Thoracic aorta (tissue), 2 donors: Measurements from ENCODE around the gene TMEM212. TPM values are rescaled to one million over a fixed set of nuclear protein-coding genes. Genes with fewer than 3 reads are reported as not detected.
"Not testable (repeated sequence)": the region's sequence is repeated elsewhere in the genome, so short reads cannot be mapped to it uniquely, and the experiment has no call there.

Experiments
- ATAC-seq: fragments of 150-250 bp; one replicate; pipeline ENCODE4 v1.8.0; 2017; ENCODE audit warnings: low read depth; ENCODE audit not compliant: insufficient number of reproducible peaks, low FRiP score
- DNase-seq: peaks from one replicate; pipeline ENCODE4 v3.0.0-alpha.2; 2020; ENCODE audit warnings: low spot score
- H3K27ac ChIP-seq, 2 donors: fragments of 200-600 bp; sonication (generic); 1 replicate in 1 of 2; 2 replicates in 1 of 2; pipeline ENCODE4 v1.5.1; 2016; ENCODE audit warnings: mild to moderate bottlenecking in 2 of 2, moderate library complexity in 2 of 2
- H3K27me3 ChIP-seq: fragments of 200-600 bp; sonication (generic); replicated peaks from 2 replicates; pipeline ENCODE4 v1.6.0; 2016; ENCODE audit warnings: mild to moderate bottlenecking; ENCODE audit not compliant: insufficient read depth
- H3K36me3 ChIP-seq: fragments of 200-600 bp; sonication (generic); one replicate; pipeline ENCODE4 v1.5.1; 2016
- H3K4me1 ChIP-seq, 2 donors: fragments of 200-600 bp; sonication (generic); 1 replicate in 1 of 2; 2 replicates in 1 of 2; pipeline versions ENCODE4 v1.5.1 to v1.6.0; 2016; ENCODE audit warnings: low read depth in 2 of 2, mild to moderate bottlenecking in 1 of 2; ENCODE audit not compliant: control insufficient read depth in 1 of 2
- H3K4me3 ChIP-seq: fragments of 200-600 bp; sonication (generic); 2 replicates; pipeline ENCODE4 v1.5.1; 2016; ENCODE audit warnings: mild to moderate bottlenecking
- H3K9me3 ChIP-seq: fragments of 200-600 bp; sonication (generic); 2 replicates; pipeline ENCODE4 v1.5.1; 2016
- CTCF ChIP-seq: fragments of 200-600 bp; sonication (generic); IDR thresholded peaks from one replicate; pipeline ENCODE4 v1.5.1; 2019; ENCODE audit warnings: antibody characterized with exemption
- total RNA-seq, 2 donors: library from RNA; depleted of rRNA; stranded (reverse); fragments of >200 nt; gene quantifications; one replicate each; pipeline versions ENCODE4 v1.1.0 to v1.2.3, GENCODE V29; 2016

TMEM212 gene
- total RNA-seq, 2 donors from 2014 or later: not detected

DNA sequence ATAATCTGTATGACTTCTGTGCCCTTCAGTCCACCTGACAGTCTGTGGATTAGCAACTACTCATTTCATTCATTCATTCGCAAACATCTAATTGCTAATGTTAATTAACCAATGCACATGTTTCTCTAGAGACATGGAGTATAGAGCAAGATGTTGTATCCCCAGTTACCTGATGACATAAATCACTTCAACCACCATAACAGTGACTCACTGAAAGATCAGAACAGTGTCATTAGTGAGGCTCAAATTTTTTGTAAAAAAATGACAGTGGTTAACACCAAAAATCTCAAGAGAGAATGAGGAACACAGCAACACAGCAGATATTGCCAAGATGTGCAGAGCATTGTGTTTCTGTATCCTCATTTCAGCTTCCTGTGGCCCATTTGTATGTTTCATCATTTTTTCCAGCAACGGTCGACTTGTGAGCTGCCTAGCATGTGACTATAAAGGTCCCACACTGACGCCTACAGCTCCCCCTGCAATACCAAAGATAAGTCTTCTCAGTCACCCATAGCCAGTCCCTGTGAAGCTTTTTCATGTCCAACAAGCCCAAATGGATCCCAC lies 29.2 kb upstream of the TMEM212 start:
- Histone ChIP-seq H3K27me3 (no peaks in the 10 kb centered on the region), H3K9me3 (no peaks in the 10 kb centered on the region), H3K4me3 (no peak overlapping the region), H3K27ac (no peak overlapping the region), H3K36me3 (no peaks in the 10 kb centered on the region), H3K4me1 (peaks cover 7 to 18% of the 10 kb centered on the region in 2 donors)
- ATAC-seq: no peak
- no peak for TF ChIP-seq CTCF
- DNase-seq: no peak

DNA sequence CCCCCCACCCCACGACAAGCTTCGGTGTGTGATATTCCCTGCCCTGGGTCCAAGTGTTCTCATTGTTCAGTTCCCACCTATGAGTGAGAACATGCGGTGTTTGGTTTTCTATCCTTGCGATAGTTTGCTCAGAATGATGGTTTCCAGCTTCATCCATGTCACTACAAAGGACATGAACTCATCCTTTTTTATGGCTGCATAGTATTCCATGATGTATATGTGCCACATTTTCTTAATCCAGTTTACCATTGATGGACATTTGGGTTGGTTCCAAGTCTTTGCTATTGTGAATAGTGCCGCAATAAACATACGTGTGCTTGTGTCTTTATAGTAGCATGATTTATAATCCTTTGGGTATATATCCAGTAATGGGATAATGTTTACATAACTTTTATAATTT lies 28.5 kb upstream of the TMEM212 start:
- H3K4me1 ChIP-seq: peaks cover 7 to 14% of the 10 kb centered on the region in 2 donors
- not testable (repeated sequence) for ATAC-seq, H3K27me3 ChIP-seq, H3K27ac ChIP-seq, H3K36me3 ChIP-seq, H3K9me3 ChIP-seq, H3K4me3 ChIP-seq, DNase-seq

- DNase-seq (no peak), ATAC-seq (no peak)
- no peaks in the 10 kb centered on the region for H3K27me3 ChIP-seq
- no peak overlapping the region for H3K4me3 ChIP-seq
- H3K9me3 ChIP-seq: no peaks in the 10 kb centered on the region
- H3K4me1 ChIP-seq: peaks cover 2 to 8% of the 10 kb centered on the region in 2 donors
- no peak for TF ChIP-seq CTCF
- no peak overlapping the region for H3K27ac ChIP-seq
- no peaks in the 10 kb centered on the region for H3K36me3 ChIP-seq
Observed at GRCh38 chr3:171815973-171816595, 27.1 kb upstream of the TMEM212 start.

DNA sequence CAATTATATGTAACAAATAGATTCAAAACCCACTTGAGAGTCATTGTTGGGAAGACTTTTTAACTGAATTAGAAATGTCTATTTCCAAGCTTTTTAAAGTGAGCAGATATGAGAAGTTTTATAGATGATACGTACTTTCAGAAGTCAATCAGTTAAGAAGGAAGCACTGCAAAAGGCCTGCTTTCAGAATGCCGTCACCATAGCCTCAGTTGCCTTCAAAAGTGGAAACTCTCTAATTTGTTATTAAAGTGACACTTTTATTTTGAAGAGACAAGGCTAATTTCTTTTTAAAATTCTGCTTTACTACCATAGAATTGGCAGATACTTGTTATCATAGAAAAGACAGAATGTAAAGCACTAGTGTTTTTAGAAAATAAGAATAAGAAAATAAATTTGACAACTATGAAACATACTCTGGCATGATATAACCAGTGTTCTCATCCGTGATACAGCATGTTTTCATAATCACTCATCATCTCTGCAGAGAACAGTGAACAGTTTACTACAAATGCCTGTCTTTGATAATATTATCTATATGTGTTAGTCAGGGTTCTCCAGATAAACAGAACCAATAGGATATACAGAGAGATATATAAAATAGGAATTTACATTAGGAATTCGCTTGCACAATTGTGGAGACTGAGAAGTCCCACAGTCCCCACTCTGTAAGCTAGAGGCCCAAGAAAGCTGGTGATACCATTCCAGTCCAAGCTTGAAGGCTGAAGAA lies 25.9 kb upstream of the TMEM212 start:
- Histone ChIP-seq H3K9me3 (no peaks in the 10 kb centered on the region), H3K4me3 (no peak overlapping the region), H3K27ac (no peak overlapping the region), H3K4me1 (no peaks in the 10 kb centered on the region), H3K36me3 (no peaks in the 10 kb centered on the region), H3K27me3 (no peaks in the 10 kb centered on the region)
- TF ChIP-seq CTCF: no peak
- no peak for DNase-seq
- no peak for ATAC-seq

- Histone ChIP-seq H3K4me3 (no peak overlapping the region), H3K27me3 (no peaks in the 10 kb centered on the region), H3K9me3 (no peaks in the 10 kb centered on the region), H3K27ac (no peak overlapping the region), H3K36me3 (no peaks in the 10 kb centered on the region), H3K4me1 (no peaks in the 10 kb centered on the region)
- TF ChIP-seq CTCF: no peak
- ATAC-seq: no peak
- DNase-seq: no peak
Observed at GRCh38 chr3:171821044-171821443, 22.1 kb upstream of the TMEM212 start.
